ENCODE data around the gene CCDC34. TPM values are rescaled to one million over a fixed set of nuclear protein-coding genes. Genes with fewer than 3 reads are reported as not detected.

CCDC34 gene
- total RNA-seq, 2 experiments from 2014 or later: 13.5 to 13.7 TPM

DNA sequence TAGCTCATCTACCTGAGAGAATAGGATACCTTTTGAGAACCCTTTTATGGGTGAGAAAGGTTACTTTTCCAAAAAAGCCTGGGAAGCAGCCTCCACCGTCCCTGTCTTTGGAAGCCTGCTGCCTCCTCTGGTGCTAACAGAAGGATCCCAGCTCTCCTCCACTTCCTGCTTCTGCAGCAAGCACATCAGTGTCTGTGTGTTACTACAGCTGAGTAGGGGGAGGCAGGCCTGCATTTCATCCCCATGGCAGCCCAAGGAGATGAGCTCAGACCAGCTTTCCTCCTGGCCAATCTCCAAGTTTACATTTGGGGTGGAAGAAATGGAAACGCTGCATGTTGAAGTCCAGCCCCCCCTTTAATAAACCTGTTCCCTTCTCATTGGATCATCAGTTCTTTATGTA, 7.4 kb upstream of the CCDC34 start:
- DNase-seq: no peak
- Mint-ChIP-seq H3K4me1 (no peaks in the 10 kb centered on the region), H3K36me3 (ENCODE audit: low read depth) (no peaks in the 10 kb centered on the region), H3K27ac (no peak overlapping the region), H3K4me3 (no peak overlapping the region), H3K27me3 (no peaks in the 10 kb centered on the region), H3K9me3 (no peaks in the 10 kb centered on the region)
- ChIA-PET CTCF (interaction anchor here (1.0 kb wide), 1 partner anchor 74 kb away, joined by 3 read pairs; no protein-coding TSS in a partner anchor), POLR2A (no interaction called here)

DNA sequence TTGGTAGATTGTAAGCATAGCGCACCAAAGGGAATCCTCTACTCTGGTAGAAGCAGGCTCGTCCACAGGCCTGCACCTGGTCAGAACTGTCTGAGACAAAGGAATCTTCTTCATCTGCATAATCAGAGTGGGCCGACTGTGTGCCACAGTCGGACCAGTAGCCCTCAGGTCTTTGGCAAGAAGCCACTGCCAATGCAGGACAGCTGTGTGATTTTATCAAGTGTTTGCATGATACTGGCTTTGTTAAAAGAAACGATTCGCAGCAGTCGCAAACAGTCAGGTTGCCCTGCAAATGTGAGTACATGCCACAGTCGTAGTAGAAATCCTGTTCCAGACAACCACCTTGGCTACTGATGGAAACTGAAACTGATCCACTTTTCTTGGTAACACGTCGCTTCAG, 4.9 kb upstream of the CCDC34 start:
- peaks cover 9% of the 10 kb centered on the region for H3K4me1 Mint-ChIP-seq
- DNase-seq: no peak
- H3K9me3 Mint-ChIP-seq: no peaks in the 10 kb centered on the region
- no peaks in the 10 kb centered on the region for H3K27me3 Mint-ChIP-seq
- ChIA-PET POLR2A (no interaction called here), CTCF (no interaction called here)
- H3K27ac Mint-ChIP-seq: no peak overlapping the region
- no peaks in the 10 kb centered on the region for H3K36me3 Mint-ChIP-seq (ENCODE audit: low read depth)
- H3K4me3 Mint-ChIP-seq: no peak overlapping the region

DNA sequence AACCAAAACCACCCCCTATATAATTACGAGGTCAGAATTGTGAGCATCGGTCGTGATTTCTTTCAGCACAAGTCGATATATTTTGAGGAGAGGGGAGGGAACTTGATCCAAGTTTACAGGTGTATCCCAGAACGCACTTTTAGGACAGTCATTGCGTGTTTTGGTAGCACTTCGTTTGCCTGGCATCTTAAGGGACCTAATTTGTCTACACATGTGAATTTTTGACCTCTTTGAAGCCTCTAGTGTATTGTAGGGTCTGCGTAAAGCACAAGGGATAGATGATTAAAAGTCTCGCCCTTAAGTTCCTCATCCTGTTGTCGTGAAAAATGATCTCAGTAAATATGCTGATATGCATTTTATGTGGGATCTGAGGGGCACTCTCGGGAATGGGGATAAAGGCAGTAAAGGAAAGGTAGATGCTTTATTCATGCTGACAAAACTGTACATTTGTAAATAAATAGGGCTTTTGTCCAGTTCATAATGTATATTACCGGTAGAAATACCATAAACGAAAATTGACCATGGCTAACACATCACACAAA, 632 bp upstream of the CCDC34 start:
- no peak for DNase-seq
- ChIA-PET CTCF (interaction anchor here (1.3 to 2.0 kb wide), 3 partner anchors 10 to 19 kb away, joined by 4 read pairs; no protein-coding TSS in a partner anchor), POLR2A (interaction anchor here (0.9 to 1.0 kb wide), 2 partner anchors 10 to 21 kb away, joined by 3 to 4 read pairs; no protein-coding TSS in a partner anchor)
- H3K4me1 Mint-ChIP-seq: peaks cover 25% of the 10 kb centered on the region
- peak overlapping the region; percentile 55 for H3K27ac Mint-ChIP-seq
- H3K27me3 Mint-ChIP-seq: no peaks in the 10 kb centered on the region
- no peaks in the 10 kb centered on the region for H3K9me3 Mint-ChIP-seq
- peak overlapping the region; percentile 89 for H3K4me3 Mint-ChIP-seq
- H3K36me3 Mint-ChIP-seq (ENCODE audit: low read depth): no peaks in the 10 kb centered on the region

DNA sequence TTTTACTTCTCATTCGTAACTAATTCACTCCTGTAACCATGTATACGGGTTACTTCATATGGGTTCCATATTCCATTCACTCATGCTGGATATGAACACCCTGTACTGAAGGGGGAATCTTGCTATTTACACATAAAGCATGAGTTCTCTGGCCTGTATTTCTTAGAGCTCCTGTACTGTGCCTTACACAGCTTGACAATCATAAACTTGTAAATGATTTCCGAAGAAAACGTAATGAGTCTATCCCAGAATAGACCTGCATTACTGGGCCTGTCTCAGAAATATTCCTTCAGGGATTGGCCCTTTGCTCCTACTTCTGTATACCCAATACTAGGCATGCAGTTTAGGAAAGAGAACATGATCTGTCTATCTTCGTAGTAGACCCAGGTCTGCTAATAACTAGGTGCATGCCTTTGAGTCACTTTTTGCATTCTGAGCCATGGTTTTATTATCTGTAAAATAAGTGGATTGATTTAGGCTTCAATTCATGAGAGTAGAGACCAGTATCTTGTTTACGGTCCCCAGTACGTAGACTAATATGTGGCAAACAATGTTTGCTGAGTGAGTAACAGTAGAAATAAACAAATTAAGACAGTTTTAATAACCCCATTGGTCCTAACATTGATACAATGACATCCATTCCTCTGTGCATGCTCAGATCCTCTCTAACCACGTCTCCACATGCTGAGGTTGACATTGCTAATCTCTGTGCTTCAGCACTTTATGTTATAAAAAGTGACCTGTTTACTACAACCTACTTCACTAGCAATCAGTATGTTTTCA, 1.2 kb downstream of the CCDC34 start:
- CTCF ChIA-PET: no interaction called here
- peak overlapping the region; percentile 89 for H3K4me3 Mint-ChIP-seq

DNA sequence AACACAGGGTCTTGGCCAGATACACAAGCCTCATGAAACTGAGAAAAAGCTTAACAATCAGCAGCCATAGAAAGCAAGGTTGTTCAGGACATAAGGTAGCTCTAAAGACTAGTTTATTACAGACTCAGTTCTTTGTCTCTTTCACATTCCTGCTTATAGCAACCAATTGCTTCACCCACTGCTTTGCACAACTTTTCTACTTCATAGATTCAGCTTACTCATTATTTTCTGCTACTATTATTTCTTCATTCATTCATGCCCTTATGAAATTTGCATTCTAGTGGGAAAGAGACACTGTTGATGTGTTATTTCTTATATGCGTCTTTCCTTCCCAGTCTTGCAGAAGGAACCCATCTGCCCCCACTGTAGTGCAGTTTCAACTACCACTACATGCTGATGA, 4.7 kb downstream of the CCDC34 start:
- POLR2A ChIA-PET: no interaction called here
- Mint-ChIP-seq H3K4me3 (no peak overlapping the region), H3K4me1 (peaks cover 18% of the 10 kb centered on the region), H3K27me3 (no peaks in the 10 kb centered on the region), H3K27ac (no peak overlapping the region), H3K36me3 (ENCODE audit: low read depth) (no peaks in the 10 kb centered on the region), H3K9me3 (no peaks in the 10 kb centered on the region)
- no peak for DNase-seq
- CTCF ChIA-PET: no interaction called here

More for the DNA sequence above, 1.2 kb downstream of the CCDC34 start:
- Mint-ChIP-seq H3K9me3 (no peaks in the 10 kb centered on the region), H3K4me1 (peaks cover 25% of the 10 kb centered on the region), H3K27me3 (no peaks in the 10 kb centered on the region), H3K36me3 (ENCODE audit: low read depth) (no peaks in the 10 kb centered on the region), H3K27ac (no peak overlapping the region)
- DNase-seq: no peak
- POLR2A ChIA-PET: no interaction called here

DNA sequence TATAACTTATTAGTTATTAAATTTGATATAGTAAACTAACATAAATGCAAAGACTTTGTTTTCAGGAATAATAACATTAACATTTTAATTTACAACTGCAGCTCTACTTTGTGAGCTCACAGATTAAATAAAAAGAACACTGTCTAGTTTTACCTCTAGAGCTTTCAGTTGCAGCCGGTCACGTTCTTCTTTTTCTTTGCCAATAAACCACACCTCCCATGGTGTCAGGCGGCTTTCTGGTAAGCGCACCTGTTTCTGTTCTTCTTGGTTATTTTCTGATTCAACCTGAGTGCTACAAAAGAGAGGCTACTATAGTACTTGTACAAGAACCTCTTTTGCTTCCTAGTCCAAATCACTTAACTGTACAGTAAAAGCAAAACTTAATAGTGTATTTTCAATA, 5.8 kb downstream of the CCDC34 start:
- H3K27ac Mint-ChIP-seq: no peak overlapping the region
- no peaks in the 10 kb centered on the region for H3K27me3 Mint-ChIP-seq
- H3K9me3 Mint-ChIP-seq: no peaks in the 10 kb centered on the region
- POLR2A ChIA-PET: no interaction called here
- H3K4me1 Mint-ChIP-seq: peaks cover 11% of the 10 kb centered on the region
- H3K4me3 Mint-ChIP-seq: no peak overlapping the region
- CTCF ChIA-PET: no interaction called here
- no peaks in the 10 kb centered on the region for H3K36me3 Mint-ChIP-seq (ENCODE audit: low read depth)
- no peak for DNase-seq

DNA sequence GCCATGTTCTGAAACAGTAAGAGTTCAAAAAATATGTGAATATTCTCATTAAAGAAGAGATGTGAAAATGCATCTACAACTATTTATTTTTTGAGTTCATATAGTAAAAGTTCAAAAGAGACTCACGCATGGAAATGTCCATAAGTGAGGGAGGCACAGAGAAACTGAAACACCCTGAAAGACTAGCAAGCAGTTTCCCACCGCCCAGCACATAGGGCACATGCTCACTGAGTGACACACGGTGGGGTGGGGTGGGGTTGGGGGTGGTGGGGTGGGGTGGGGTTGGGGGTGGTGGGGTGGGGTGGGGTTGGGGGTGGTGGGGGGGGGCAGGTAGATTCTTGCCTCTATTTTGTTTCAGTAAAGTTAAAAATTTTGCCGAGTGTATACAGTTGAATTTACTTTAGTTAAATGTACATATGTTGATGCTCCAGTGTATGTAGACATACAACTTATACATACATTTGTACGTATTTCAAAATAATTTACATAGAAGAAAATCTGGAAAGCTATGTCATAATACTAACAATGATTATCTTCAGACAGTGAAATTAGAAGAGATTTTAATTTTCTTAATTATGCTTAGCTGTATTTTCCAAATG, 6.3 kb downstream of the CCDC34 start:
- Mint-ChIP-seq H3K4me3 (no peak overlapping the region), H3K4me1 (peaks cover 6% of the 10 kb centered on the region)
- CTCF ChIA-PET: no interaction called here

DNA sequence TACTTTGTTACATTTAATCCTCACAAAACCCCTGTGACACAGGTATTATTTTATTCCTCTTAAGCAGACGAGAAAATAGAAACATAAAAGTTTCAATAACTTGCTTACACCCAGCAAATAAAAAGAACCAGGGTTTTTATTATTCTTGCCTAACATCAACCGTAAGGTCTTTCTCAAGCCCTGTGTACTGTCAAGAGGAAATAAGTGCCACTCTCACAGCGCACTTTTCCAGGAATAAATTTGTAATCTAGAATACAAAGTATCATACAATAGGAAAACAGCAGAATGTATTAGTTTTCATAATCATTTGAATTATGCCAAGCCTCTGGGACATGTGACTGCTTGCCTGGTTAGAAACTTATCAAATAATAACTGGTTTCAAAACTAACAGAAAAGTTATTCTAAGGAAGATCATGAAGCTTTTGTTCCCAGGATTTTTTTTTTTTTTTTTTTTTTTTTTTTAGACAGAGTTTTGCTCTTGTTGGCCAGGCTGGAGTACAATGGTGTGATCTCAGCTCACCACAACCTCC, 7.4 kb downstream of the CCDC34 start:
- no peaks in the 10 kb centered on the region for H3K4me1 Mint-ChIP-seq
- DNase-seq: no peak
- POLR2A ChIA-PET: no interaction called here
- H3K27ac Mint-ChIP-seq: no peak overlapping the region
- H3K27me3 Mint-ChIP-seq: no peaks in the 10 kb centered on the region
- H3K9me3 Mint-ChIP-seq: no peaks in the 10 kb centered on the region
- CTCF ChIA-PET: no interaction called here
- no peaks in the 10 kb centered on the region for H3K36me3 Mint-ChIP-seq (ENCODE audit: low read depth)
- no peak overlapping the region for H3K4me3 Mint-ChIP-seq

More for the DNA sequence above, 6.3 kb downstream of the CCDC34 start:
- H3K9me3 Mint-ChIP-seq: no peaks in the 10 kb centered on the region
- DNase-seq: no peak
- H3K36me3 Mint-ChIP-seq (ENCODE audit: low read depth): no peaks in the 10 kb centered on the region
- POLR2A ChIA-PET: no interaction called here
- no peaks in the 10 kb centered on the region for H3K27me3 Mint-ChIP-seq
- no peak overlapping the region for H3K27ac Mint-ChIP-seq

DNA sequence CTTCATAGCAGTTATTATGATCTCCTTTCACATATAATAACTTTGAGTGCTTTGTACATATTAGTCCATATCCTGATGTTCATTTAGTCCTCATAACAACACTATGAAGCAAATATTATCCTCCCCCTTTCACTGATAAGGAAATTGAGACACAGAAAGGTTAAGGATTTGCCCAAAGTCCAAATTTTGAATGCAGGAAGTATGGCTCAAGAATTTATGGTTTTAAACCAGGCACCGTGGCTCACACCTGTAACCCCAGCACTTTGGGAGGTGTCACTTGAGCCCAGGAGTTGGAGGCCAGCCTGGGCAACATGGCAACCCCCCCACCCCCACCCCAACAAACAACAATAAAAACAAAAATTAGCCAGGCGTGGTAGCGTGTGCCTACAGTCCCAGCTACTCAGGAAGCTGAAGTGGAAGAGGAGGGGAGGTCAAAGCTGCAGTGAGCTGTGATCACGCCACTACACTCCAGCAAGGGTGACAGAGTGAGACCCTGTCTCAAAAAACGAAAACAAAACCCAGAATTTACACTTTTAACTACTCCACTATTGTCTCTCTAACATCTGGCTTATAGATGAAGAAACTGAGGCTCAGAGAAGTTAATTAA, 8.6 kb downstream of the CCDC34 start:
- Mint-ChIP-seq H3K4me1 (no peaks in the 10 kb centered on the region), H3K4me3 (no peak overlapping the region), H3K27ac (no peak overlapping the region), H3K9me3 (no peaks in the 10 kb centered on the region), H3K36me3 (ENCODE audit: low read depth) (no peaks in the 10 kb centered on the region), H3K27me3 (no peaks in the 10 kb centered on the region)
- no peak for DNase-seq
- ChIA-PET POLR2A (no interaction called here), CTCF (interaction anchor here (0.5 kb wide), 1 partner anchor 24 kb away, joined by 3 read pairs; no protein-coding TSS in a partner anchor)

DNA sequence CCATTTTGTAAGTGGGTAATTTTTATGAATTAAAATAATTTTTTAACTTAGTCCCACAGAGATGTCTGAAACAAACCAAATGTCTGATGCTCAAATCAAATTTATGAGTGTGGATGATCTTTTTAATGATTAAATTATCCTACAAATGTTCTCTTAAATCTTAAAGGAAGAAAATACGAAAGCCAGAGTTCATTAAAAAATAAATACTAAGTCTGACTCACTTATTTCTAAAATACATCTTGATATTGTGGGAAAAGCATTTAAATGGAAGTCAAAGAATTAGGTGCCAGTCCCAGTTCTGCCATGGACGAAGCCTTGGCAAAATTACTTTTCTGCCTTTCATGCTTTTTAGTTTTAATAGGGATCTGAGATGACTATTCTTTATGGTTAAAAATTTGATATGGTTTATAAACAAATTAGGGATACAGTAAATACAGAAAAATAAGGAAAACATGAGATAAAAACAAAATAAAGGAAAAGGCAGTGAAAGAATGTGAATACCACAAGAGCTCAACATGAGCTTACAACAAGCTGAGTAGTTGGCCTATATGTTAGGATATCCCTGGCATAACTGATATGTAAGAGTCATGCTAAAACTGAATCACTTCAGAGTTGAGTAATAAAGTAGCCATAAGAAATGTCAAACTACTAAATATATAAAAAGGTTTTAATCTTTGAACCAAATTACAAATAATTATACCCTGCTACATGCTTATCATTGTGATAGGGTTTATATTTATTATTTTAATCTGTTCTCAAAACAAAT, 9.2 kb downstream of the CCDC34 start:
- Mint-ChIP-seq H3K4me1 (no peaks in the 10 kb centered on the region), H3K9me3 (no peaks in the 10 kb centered on the region), H3K27me3 (no peaks in the 10 kb centered on the region), H3K36me3 (ENCODE audit: low read depth) (no peaks in the 10 kb centered on the region), H3K27ac (no peak overlapping the region), H3K4me3 (no peak overlapping the region)
- ChIA-PET POLR2A (no interaction called here), CTCF (interaction anchor here (0.5 kb wide), 1 partner anchor 24 kb away, joined by 3 read pairs; no protein-coding TSS in a partner anchor)
- DNase-seq: no peak

DNA sequence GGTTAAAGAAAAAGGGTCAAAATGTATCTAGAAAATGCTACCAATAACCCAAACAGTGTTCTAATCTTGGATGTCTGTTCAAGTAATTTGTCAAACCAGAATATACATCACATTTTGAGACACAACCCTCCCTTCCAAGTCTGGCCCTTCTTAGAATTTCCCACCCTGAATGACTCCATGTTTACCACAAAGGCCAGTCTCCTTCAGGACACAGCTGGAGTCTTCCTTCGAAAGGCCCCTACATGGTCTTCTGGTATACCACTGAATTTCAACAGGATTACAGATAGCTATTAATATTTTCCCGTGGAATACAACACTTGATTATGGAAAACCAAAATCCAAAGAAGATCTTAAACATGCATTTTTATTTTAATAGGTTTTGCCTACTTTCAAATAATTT, 10.2 kb downstream of the CCDC34 start:
- peaks cover 1% of the 10 kb centered on the region for H3K36me3 Mint-ChIP-seq (ENCODE audit: low read depth)
- ChIA-PET CTCF (no interaction called here), POLR2A (no interaction called here)
- H3K27me3 Mint-ChIP-seq: no peaks in the 10 kb centered on the region
- H3K4me3 Mint-ChIP-seq: no peak overlapping the region
- no peaks in the 10 kb centered on the region for H3K9me3 Mint-ChIP-seq
- no peak overlapping the region for H3K27ac Mint-ChIP-seq
- DNase-seq: no peak
- no peaks in the 10 kb centered on the region for H3K4me1 Mint-ChIP-seq

DNA sequence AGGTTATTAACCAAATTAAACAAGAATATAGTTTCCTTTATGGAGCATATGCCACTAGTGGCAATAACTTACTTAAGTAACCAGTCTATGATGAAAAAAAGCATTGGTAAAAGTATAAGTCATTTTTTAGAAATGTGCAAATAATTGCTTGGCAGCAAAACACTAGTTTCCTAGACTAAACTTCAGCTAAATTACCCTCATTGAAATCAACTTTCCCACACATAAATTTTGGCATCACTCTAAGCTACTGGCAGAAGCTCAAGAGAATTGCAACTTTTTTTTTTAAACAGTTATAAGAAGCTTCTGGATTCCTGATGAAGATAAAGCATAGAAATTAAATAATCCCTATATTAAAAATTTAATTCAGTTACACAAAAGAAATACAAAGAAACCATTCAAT, 12.5 kb downstream of the CCDC34 start:
- DNase-seq: no peak
- ChIA-PET POLR2A (no interaction called here), CTCF (interaction anchor here (0.7 kb wide), 1 partner anchor 60 kb away, joined by 3 read pairs; no protein-coding TSS in a partner anchor)
- Mint-ChIP-seq H3K9me3 (no peaks in the 10 kb centered on the region), H3K4me3 (no peak overlapping the region), H3K27ac (no peak overlapping the region), H3K4me1 (no peaks in the 10 kb centered on the region), H3K27me3 (no peaks in the 10 kb centered on the region), H3K36me3 (ENCODE audit: low read depth) (peaks cover 3% of the 10 kb centered on the region)

DNA sequence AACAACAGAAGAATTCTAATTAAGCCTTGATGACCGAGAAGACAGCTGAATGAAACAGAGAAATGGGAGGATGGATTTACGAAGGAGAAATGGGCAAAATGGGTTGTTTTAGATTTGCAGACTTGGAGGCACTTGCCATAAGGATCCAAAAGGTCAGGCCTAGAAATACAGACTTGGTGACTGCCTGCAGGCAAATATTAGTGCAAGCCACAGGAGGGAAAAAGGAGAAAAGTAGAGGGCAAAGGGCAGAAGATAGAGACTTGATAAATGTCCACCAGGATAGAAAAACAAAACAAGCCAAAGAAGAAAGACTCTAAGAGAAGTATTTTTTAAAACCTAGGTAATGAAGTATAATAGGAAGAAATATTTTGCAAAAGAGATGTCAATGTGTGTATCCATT, 13.1 kb downstream of the CCDC34 start:
- H3K27ac Mint-ChIP-seq: no peak overlapping the region
- CTCF ChIA-PET: no interaction called here
- H3K9me3 Mint-ChIP-seq: no peaks in the 10 kb centered on the region
- H3K36me3 Mint-ChIP-seq (ENCODE audit: low read depth): peaks cover 3% of the 10 kb centered on the region
- H3K27me3 Mint-ChIP-seq: no peaks in the 10 kb centered on the region
- H3K4me3 Mint-ChIP-seq: no peak overlapping the region
- no peak for DNase-seq
- POLR2A ChIA-PET: no interaction called here
- no peaks in the 10 kb centered on the region for H3K4me1 Mint-ChIP-seq

Data from activated CD4-positive, alpha-beta memory T cell treated with anti-CD3 and anti-CD28 coated beads, Interleukin-2, amount 10 ng/mL, durations not matched to agents 7 days and 5 days (primary cell).